Frontal cortex (tissue), 4 donors: ENCODE measurements around the gene SDK1. TPM values are rescaled to one million over a fixed set of nuclear protein-coding genes. Genes with fewer than 3 reads are reported as not detected.
"Not testable (repeated sequence)": the region's sequence is repeated elsewhere in the genome, so short reads cannot be mapped to it uniquely, and the experiment has no call there.

ENCODE experiments used
- DNase-seq, 2 donors: peaks; one replicate each; pipeline ENCODE4 v3.0.0; 2012; ENCODE audit warnings: low spot score in 2 of 2
- FAIRE-seq: peaks from 2 replicates; lab custom pipeline; 2012; peaks lifted over from hg19 to GRCh38; lab: Jason Lieb, UNC
- total RNA-seq: library from RNA; depleted of rRNA; stranded (reverse); fragments of >200 nt; gene quantifications from one replicate; pipeline ENCODE4 v1.2.3, GENCODE V29; 2014
- donor health status: control.
- donor health status: control.
- donor health status: control.

The SDK1 gene
- total RNA-seq, 1 donor from 2014 or later, result 33.0 TPM

DNA sequence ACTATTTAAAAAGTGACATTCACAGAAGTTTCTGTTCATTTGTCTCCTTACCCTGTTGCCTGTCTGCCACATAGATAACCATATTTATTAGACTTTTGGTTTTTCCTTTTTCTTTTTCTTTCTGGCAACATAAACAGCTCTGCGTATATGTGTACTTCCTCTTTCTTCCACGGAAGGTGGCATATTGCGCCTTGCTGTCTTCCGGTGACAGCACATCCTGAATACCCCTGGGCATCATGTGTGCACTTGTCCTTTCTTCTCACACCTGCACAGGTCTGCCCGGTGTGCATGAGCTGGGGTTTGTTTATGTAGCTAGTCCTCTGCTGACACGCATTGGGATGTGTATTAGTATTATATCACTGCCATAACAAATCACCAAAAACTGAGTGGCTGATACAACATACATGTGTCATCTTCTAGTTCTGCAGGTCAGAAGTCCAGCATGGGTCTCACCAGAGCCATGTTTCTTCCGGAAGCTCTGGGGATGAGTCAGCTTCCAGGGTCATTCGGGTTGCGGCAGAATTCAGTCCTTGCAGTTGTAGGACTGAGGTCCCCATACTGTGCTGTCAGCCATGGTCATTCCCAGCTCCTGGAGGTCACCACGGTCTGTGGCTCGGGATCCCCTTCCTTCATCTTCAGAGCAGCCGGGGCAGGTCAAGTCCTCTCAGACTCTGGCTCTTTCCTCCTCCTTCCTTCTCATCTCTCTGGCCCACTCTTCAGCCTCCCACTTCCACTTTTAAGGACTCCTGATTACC, 785.1 kb downstream of the SDK1 start:
- DNase-seq (no peak), FAIRE-seq (no peak)

DNA sequence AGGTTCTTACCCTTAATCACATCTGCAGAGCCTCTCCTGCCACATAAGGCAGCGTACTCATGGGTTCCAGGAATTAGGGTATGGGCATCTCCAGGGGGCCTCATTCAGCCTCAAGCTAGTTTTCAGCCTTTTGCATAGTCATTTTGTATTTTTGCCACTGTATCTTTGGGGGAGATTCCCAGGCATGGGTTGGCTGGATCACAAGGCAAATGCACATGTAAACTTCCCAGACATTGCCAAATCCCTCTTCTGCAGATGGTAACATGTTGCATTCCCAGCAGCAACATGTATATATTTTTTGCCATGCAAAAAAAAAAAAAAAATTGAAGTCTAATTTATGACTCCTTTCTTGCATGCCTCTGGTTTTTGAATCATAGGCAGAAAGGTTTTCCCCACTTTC, 785.7 kb downstream of the SDK1 start:
- FAIRE-seq (no peak), DNase-seq (no peak)

DNA sequence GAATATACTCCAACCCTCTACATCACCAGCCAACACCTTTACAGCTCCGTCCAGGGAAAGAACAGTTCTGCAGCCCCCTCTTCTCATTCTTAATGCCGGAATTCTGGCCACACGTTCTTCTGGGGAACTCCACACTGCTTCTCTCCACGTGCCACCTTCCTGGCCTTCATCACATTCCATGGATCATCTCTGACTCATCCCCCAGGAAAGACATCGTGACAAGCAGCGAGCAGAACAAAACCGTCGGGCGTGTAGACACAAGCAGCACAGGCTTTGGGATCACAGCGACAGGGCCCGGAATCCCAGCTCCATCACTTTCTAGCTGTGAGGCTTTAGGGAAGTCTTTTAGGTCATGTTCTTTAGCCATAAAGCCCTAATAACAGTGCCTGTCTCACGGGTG, 790.7 kb downstream of the SDK1 start:
- FAIRE-seq, result no peak

DNA sequence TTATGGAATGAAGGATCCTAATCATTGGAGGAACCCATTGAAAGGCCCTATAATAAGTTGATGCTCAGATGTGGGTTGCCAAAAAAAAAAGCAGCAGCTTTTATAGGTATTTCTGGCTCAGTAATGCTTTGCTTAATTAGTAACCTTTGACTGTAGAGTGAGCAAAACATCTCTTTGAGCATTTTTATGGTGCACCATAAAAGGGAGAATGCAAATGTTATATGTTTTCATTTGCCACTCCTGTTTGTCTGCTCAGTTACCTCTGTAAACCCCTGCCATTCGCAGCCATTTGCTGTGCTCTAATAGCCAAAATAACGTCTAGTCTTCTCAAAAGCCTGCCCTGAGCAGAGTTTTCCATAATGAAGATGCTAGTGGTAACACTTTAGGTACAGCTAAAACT, 792.0 kb downstream of the SDK1 start:
- DNase-seq (no peak), FAIRE-seq (no peak)

More for the DNA sequence above, 790.7 kb downstream of the SDK1 start:
- DNase-seq, result no peak

DNA sequence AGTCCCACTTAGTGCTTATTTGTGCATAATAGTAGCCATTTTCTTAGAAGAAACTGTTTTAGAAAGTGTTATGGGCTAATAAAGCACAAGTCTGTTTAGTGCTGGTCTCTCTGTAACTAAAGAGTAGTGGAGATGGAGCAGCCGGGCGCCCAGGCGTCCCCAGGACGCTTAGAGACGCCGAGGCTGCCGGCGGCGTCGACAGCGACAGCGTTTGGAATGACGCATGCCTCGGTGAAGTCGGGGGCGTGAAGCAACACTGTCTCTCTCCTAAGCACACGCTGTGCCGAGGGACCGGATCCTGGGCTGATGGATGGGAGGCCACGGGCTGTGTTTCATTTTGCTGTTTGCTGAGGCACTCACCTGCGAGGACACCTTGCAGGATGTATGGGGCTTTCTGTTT, 792.4 kb downstream of the SDK1 start:
- FAIRE-seq (no peak), DNase-seq (no peak)

DNA sequence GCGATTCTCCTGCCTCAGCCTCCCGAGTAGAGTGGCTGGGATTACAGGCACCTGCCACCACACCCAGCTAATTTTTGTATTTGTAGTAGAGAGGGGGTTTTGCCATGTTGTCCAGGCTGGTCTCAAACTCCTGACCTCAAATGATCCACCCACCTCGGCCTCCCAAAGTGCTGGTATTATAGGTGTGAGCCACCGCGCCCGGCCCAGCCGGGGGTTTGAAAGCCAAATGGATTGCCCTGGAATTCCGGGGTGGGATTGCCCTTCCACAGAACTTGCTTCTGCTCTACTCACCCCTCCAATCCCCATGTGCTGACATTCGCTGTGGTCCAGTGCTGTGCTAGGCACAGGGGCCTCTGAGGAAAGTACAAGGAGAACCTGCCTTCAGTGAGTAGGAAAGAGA, 793.1 kb downstream of the SDK1 start:
- DNase-seq, FAIRE-seq: not testable (repeated sequence)

DNA sequence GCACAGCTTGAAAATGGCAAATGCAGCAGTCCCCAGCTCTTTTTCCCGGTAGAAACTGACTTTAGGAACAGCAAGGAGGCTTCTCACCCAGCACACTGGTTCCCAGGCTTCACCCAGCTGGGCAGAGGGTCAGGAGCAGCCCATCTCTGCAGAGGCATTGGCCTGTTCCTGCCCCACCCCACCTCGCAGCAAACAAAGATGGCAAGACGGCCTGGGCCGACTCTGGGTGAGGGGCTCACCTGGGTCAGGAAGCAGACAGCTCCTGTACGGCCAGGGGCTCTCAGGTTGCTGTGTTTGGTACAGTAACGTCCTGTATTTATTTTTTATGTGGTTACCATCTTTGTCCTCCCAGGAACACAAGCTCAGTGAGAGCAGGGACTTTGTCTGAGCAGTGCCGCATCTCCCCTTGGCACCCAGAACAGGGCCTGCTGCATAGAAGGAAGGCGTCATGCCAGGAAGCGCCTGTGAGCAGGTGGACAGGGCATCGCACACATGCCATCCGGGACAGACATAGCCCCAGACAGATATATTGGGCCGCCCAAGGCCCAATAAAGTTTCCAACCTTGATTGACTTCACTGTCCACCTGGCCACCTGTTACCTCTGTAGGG, 796.1 kb downstream of the SDK1 start:
- FAIRE-seq (no peak), DNase-seq (no peak)

DNA sequence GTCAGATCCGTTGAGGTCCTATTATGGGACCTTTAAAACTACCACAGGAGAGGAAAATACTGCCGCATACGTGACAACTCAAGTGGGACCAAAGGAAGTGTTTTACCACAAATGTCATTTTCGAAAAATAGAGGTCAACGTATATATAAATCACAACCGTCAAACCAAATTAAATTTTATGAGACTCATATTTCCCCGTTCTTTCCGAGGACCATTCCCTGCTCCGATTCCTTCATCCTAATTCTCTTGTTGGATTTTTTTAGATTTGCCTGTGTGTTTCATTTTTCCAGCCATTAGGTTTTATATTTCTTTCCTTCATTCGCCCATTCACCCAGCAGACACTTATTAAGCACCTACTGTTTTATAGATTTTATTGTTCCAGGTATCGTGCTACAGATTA, 797.1 kb downstream of the SDK1 start:
- no peak for FAIRE-seq
- no peak for DNase-seq

DNA sequence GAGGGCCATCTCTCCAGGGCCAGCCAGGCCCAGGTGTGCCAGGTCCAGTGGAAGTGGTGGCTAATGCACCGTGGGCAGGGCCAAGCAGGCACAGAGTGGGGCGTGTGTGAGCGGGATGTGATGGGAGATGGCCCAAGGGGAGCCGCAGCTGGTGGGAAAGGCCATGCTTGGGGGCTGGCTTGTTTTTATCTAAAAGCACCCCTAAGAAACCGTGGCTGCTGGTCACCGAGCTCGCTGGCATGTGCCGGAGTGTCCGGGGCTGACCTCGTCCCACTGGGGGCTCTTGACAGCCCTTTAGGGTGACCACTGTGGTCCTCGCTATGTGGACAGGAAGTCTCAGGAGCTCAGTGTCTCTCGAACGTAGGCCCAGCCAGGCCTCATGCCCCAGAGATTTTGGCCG, 798.6 kb downstream of the SDK1 start:
- no peak for DNase-seq
- no peak for FAIRE-seq

DNA sequence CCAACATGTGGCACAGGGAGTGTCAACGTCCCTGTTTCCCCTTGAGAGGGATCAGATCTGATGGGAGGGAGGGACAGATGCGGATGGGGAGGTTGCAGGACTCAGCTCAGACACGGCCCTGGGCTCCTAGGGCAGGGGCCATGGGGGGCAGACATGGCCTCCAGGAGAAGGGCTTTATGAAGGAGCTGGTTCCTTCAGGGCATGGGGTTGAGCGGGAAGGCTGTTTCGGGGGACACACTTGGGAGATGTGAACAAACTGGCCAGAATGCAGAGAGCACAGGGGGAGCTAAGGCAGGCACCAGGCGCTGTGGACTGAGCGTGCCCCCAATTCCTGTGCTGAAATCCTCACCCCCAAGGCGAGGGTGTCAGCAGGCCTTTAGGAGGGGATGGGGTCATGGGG, 799.1 kb downstream of the SDK1 start:
- no peak for FAIRE-seq
- no peak for DNase-seq

DNA sequence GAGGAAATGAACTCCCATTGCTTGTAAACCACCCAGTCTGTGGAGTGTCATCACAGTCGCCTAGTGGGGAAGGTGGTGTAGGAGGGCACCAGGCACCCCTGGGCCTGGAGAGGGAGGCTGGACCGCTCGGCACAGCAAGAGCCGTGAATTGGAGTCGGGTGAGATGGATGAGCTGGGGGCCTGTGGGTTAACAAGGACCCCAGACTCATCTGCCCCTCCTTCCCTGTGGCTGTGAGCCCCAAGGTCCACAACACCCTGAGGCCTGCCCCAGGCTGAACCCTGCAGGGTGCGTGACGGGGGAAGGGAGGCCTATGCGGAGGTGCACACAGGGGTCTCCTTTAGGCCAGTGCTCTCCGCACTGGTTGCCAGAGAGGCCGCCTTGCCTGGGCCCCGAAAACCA, 799.6 kb downstream of the SDK1 start:
- FAIRE-seq (no peak), DNase-seq (no peak)

DNA sequence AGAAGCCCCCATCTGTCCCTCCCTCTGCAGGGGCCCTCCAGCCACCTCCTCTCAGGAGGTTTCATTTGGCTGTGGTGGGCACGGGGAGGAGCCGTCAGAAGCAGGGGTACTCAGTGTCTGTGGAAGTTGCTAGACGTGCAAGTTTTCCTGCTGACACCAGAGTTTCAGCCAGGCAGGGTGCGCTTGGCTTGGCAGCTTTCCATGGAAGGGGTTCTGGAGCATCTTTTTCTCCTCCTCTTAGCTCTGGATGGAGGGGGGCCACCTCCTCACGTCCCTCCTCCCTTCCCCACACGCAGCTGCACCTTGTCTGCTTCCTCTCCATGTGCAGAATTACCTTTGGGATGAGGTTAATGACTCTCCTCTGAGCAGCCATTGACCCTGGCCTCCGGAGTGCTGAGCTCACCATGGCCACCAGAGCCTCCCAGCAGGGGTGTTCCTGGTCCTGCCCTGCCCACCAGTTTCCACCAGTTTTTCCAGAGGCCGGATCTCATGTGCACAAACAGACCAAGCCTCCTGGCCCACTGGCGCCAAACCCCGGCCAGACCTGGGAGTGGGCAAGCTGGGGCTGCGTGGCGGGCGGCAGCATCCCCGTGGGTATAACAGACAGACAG, 801.3 kb downstream of the SDK1 start:
- no peak for DNase-seq
- FAIRE-seq, result no peak

DNA sequence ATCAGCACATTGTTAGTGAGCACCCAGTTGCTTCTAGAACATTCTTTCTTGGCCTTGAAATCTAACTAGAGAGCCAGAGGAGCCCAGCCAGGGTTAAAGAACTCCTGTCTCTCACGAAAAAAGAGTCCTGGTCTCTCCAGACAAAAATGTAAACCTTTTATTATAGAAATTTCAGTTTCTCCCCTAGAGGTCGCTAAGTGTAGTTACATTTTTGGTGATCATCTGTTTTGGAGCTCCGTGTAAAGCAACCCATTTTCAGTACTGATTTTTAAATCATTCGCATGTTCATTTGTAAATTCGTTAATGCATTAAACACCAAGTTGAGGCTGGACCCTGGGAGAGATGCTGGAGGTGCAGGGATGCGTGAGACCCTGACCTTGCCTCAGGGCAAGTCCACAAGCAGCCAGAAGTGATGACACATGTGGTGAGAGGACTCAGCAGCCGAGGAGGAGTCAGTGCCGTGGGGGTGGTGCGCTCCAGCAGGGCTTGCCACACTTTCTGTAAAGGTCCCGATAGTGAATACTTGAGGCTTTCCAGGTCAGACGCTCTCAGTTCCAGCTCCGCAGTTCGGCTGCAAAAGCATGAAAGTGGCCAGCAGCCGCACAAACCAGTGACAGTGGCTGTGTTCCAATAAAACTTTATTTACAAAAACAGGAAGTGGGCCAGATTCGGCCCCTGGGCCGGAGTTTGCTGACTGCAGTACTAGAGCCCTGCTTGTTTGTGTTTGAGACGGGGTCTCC, 802.5 kb downstream of the SDK1 start:
- no peak for FAIRE-seq
- DNase-seq, result no peak

DNA sequence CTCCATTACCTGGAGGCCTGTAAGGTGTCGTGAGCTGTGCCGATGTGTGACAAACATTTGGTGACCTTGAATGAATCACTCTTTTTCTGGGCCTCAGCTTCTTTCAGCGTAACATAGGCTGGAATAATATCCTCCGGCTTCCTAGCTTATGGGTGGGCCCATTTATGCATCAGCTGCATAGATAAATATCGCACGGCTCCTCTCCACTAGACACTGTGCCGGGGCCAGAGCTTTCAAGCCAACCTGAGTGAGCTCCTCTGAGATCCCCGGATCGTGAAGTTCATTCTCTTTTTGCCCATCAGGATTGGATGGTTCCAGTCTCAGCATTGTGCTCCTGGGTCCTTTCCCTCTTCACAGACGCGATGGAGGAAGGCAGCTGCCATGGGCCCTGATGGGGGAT, 806.8 kb downstream of the SDK1 start:
- DNase-seq, result no peak
- FAIRE-seq, result no peak

DNA sequence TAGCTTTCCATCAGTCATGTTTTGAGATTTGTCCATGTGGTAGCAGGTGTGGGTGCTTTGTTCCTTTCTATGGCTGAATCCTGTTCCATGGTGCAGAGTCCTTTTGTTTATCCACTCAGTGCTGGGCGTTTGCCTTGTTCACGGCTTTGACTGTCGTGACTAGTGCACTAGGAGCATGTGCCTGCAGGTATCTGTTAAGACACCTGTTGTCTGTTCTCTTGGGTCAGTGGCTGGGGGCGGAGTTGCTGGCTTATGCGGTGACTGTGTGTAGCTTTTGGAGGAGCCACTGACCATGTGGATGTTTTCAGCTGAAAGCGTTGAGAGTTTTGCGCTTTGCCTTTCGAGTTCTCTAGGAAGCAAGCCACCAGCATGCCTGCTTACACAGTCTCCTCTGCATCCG, 807.9 kb downstream of the SDK1 start:
- DNase-seq, result no peak
- FAIRE-seq, result no peak

DNA sequence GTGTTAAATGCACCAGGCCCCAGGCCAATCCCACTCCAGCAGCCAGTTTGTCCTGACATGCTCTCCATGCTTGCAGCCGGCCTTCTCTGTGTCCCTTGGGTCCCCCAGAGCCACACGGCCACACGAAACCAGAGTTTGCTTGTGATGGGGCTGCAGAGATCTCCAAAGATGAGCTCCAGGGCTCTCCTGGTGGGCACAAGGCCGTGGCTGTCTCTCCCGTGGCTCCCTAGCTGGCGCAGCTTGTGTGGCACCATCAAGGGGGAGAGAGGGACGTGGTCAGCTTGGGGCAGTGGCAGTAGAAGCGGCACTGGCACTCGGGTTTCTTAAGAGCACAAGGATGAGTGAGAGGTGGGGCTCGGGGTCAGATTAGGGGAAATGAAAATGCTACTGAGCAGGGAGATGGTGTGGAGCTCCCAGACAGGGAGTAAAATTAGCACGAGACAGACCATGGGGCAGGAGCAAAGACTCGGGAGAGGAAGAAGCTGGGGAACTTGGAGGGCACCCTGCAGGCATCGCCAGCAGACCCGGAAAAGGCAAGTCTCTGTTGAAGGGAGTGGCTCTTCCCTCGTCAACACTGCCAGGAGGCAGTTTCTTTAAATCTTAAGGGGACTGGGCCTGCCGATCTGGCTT, 808.5 kb downstream of the SDK1 start:
- FAIRE-seq, result no peak
- DNase-seq, result no peak

DNA sequence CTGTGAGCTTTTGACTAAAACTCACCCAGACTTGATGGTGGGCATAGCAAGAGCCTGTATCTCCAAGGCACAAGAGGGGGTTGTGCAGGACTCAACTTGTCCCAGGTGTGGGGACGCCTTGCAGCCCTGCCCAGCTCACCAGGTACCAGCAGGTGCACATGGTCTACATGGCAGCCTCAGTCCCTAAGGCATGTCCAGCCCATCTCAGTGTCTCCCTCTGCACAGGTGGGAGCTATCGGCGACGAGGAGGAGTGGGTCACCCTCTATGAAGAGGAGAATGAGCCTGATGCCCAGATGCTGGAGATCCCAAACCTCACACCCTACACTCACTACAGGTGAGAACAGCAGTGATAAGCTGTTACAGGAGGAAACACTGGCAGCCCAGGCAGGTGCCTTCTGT, 809.4 kb downstream of the SDK1 start:
- FAIRE-seq (no peak), DNase-seq (no peak)

DNA sequence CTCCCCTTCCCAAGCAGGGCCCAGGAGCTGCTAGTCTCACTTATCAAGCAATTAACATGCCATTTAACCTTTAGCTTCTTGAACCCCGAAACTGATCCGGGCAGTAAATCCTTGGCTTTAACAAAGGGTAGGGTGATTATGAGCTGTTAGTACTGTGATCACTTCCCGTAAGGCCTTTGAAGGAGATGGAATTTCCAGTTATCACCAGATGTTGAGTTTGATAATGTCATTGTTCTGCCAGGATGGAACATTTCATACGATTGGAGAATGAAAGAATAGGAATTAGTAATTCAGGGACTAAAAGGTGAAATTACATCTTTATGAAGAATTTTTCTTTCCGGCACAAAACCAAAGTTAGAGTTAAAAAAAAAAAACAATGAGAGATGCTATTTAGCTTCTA, 810.1 kb downstream of the SDK1 start:
- FAIRE-seq, result no peak

DNA sequence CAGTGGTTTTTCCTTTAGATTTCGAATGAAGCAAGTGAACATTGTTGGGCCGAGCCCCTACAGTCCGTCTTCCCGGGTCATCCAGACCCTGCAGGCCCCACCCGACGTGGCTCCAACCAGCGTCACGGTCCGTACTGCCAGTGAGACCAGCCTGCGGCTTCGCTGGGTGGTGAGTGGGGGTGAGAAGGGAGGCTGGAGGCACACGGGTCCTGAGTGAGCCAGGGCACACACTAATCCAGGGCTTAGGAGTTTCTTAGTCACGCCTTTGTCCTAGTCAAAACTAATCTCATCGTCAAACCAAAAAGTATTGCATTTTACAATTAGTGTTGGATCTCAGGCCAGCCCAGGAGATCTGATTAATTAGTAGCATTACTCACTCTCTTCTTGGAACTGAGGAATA, 812.2 kb downstream of the SDK1 start:
- FAIRE-seq, result no peak

More for the DNA sequence above, 810.1 kb downstream of the SDK1 start:
- no peak for DNase-seq

DNA sequence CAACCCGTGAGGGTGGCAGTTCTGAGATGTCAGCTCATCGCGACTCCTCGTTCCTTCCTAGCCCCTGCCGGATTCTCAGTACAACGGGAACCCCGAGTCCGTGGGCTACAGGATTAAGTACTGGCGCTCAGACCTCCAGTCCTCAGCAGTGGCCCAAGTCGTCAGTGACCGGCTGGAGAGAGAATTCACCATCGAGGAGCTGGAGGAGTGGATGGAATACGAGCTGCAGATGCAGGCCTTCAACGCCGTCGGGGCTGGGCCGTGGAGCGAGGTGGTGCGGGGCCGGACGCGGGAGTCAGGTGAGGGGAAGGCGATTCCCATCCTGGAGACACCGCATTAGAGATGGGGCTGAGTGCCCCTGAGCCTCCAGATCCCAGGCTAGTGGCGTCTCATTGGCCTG, 812.9 kb downstream of the SDK1 start:
- FAIRE-seq (no peak), DNase-seq (no peak)

More for the DNA sequence above, 812.2 kb downstream of the SDK1 start:
- DNase-seq, result no peak
